Panc1 (cell line): ENCODE data around the gene IFT80.

ENCODE experiments used
- CTCF ChIP-seq: fragments of 450-650 bp; IDR thresholded peaks from 2 replicates; pipeline ENCODE4 v1.5.1; 2017; ENCODE audit warnings: mild to moderate bottlenecking
- POLR2AphosphoS5 ChIP-seq: IDR thresholded peaks from 2 replicates; pipeline ENCODE4 v1.6.1; 2012; ENCODE audit warnings: mild to moderate bottlenecking, low read depth, low read length, moderate library complexity
- REST ChIP-seq, 2 experiments: IDR thresholded peaks; 2 replicates each; pipeline ENCODE4 v1.6.1; 2011 to 2012; ENCODE audit warnings: low read depth in 2 of 2, control low read depth in 1 of 2, low read length in 1 of 2, mild to moderate bottlenecking in 1 of 2, moderate library complexity in 1 of 2; ENCODE audit not compliant: insufficient read depth in 1 of 2
- TCF7L2 ChIP-seq: IDR thresholded peaks from 2 replicates; pipeline ENCODE4 v1.6.1; 2011; ENCODE audit warnings: mild to moderate bottlenecking, low read depth, low read length, inconsistent platforms

DNA sequence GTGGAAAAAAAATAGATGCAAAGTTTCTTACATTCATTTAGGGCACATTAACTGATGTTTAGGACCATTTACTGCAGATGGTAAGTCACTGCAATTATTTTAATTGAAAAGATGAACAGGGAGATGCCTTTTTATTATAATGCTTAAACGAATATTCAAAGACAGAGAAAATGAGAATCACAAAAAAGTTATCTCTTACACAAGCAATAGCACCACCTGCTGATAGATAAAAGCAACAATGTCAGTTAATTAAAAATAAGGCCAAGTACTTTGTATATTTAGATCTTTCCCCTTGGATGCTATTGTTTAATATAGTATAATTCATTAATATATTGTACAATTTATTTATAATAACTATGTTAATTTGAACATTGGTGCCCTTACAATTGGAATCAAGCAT, 55.9 kb downstream of the IFT80 start:
- peak; percentile 47; the same call in 1 of the 2 replicates for TF ChIP-seq CTCF
- TF ChIP-seq POLR2AphosphoS5, result no peak
- TF ChIP-seq REST (IDR thresholded peaks at IDR 0.05; ENCODE audit: insufficient read depth in 1 of 2, low read depth in 2 of 2, low read length in 1 of 2), result no peak
- TF ChIP-seq TCF7L2, result no peak
